ENCODE results near the gene PITPNM2. TPM values are rescaled to one million over a fixed set of nuclear protein-coding genes. Genes with fewer than 3 reads are reported as not detected.

Gene PITPNM2
- total RNA-seq, 1 donor from 2014 or later, result 5.2 TPM

- no peak for DNase-seq (ENCODE audit: low read depth)
- TF ChIP-seq CTCF (IDR thresholded peaks at IDR 0.05; ENCODE audit: insufficient read depth, low read length, poor library complexity, severe bottlenecking), result no peak
- Histone ChIP-seq H3K36me3 (ENCODE audit: control insufficient read depth, insufficient read depth, low read length) (no peaks in the 10 kb centered on the region), H3K27me3 (ENCODE audit: control insufficient read depth, insufficient read depth, low read length) (no peaks in the 10 kb centered on the region), H3K4me3 (ENCODE audit: low read depth, low read length) (no peak overlapping the region)
Observed at GRCh38 chr12:123121670-123122069, 29.2 kb downstream of the PITPNM2 start.

- Histone ChIP-seq H3K27me3 (ENCODE audit: control insufficient read depth, insufficient read depth, low read length) (no peaks in the 10 kb centered on the region), H3K36me3 (ENCODE audit: control insufficient read depth, insufficient read depth, low read length) (no peaks in the 10 kb centered on the region), H3K4me3 (ENCODE audit: low read depth, low read length) (no peak overlapping the region)
- TF ChIP-seq CTCF (IDR thresholded peaks at IDR 0.05; ENCODE audit: insufficient read depth, low read length, poor library complexity, severe bottlenecking), result no peak
- no peak for DNase-seq (ENCODE audit: low read depth)
Observed at GRCh38 chr12:123120452-123121166, 30.3 kb downstream of the PITPNM2 start.

- Histone ChIP-seq H3K4me3 (ENCODE audit: low read depth, low read length) (no peak overlapping the region), H3K36me3 (ENCODE audit: control insufficient read depth, insufficient read depth, low read length) (no peaks in the 10 kb centered on the region), H3K27me3 (ENCODE audit: control insufficient read depth, insufficient read depth, low read length) (no peaks in the 10 kb centered on the region)
- no peak for DNase-seq (ENCODE audit: low read depth)
- TF ChIP-seq CTCF (IDR thresholded peaks at IDR 0.05; ENCODE audit: insufficient read depth, low read length, poor library complexity, severe bottlenecking), result no peak
Observed at GRCh38 chr12:123119808-123120207, 31.1 kb downstream of the PITPNM2 start.

GRCh38 chr12:123118497-123118896 lies 32.4 kb downstream of the PITPNM2 start:
- DNase-seq (ENCODE audit: low read depth), result no peak
- no peak overlapping the region for H3K4me3 ChIP-seq (ENCODE audit: low read depth, low read length)
- H3K27me3 ChIP-seq (ENCODE audit: control insufficient read depth, insufficient read depth, low read length), result no peaks in the 10 kb centered on the region
- no peak for TF ChIP-seq CTCF (IDR thresholded peaks at IDR 0.05; ENCODE audit: insufficient read depth, low read length, poor library complexity, severe bottlenecking)
- H3K36me3 ChIP-seq (ENCODE audit: control insufficient read depth, insufficient read depth, low read length), result no peaks in the 10 kb centered on the region

GRCh38 chr12:123115409-123116121 lies 35.3 kb downstream of the PITPNM2 start:
- DNase-seq (ENCODE audit: low read depth), result no peak

More at GRCh38 chr12:123115409-123116121, 35.3 kb downstream of the PITPNM2 start:
- TF ChIP-seq CTCF (IDR thresholded peaks at IDR 0.05; ENCODE audit: insufficient read depth, low read length, poor library complexity, severe bottlenecking), result no peak
- Histone ChIP-seq H3K27me3 (ENCODE audit: control insufficient read depth, insufficient read depth, low read length) (no peaks in the 10 kb centered on the region), H3K36me3 (ENCODE audit: control insufficient read depth, insufficient read depth, low read length) (no peaks in the 10 kb centered on the region), H3K4me3 (ENCODE audit: low read depth, low read length) (no peak overlapping the region)
